ENCODE data around the gene C2CD2L.
"Not testable (repeated sequence)": the region's sequence is repeated elsewhere in the genome, so short reads cannot be mapped to it uniquely, and the experiment has no call there.

The C2CD2L gene

DNA sequence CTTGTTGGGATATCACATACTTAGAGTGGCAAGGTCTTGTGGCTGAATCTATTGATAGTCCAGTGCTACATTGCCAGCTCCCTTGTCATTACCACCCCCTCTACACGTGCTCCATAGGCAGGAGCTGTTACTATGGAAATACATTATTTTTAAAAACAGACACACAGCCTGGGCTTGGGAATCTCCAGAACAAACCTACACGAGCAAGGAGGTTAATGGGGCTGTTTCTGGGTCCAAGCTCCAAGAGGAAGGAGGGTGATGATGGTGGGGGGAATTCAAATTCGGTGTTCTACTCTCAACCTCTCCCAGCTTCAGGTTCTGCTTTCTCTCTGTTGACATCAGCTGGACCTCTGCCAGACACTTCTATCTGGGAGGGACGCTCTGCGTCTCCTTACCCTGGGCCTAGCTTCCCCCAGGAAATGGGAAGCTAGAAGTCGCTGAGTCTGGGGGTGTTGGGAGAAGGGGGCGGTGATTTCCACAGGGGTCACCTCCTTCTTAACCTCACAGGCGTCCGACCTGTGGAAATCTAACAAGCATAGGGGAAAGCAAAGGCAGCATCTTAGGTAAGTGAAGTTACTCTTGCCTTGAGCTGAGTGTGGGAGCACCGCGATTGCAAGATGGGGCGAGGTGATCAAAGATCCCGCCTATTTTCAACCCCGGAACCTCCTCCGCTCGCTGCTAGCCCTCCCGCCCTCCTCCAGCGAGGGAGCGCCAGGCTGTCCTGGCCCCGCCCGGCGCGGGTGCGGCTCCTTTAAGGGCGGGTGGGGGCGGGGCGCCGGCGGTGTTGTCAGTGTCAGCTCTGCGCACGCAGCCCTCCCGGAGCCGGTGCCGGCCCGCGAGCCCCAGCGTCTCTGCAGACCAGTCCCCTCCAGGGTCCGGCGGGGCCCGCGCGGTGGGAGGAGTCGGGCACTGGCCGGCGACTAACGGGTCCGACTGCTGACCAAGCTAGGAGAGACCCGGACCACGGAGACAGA is at the start of gene C2CD2L:
C2CD2L (plus strand) TSS at position 781 of the 974 bp plus-strand sequence. CDS start 398 bp downstream, outside the sequence.
- DNase-seq = peak; percentile 90

GRCh38 chr11:119059128-119059527 is 48.0 kb upstream of the C2CD2L start:
- DNase-seq = not testable (repeated sequence)

GRCh38 chr11:119061256-119061655 is 45.9 kb upstream of the C2CD2L start:
- DNase-seq = no peak

GRCh38 chr11:119062779-119063178 is 44.4 kb upstream of the C2CD2L start:
- DNase-seq = no peak

DNA sequence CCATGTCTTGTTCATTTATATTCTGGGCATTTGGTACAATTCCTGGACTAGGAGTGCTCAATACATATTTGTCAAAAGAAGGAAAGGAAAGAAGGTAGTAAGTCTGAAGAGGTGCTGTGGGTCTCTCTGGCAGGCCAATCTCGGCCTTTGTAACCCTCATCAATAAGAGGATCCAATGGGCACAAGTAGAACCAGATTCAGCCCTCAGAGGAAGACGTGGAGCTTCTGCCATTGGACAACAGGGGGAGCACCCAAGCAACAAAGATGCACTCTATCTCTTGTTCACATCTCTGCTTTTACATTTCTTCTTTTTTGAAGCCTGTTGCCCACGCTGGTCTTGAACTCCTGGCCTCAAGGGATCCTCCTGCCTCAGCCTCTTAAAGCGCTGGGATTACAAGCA is 41.8 kb upstream of the C2CD2L start:
- no peak for DNase-seq

GRCh38 chr11:119067371-119068222 is 39.5 kb upstream of the C2CD2L start, which contains the start of gene VPS11:
TSS of gene VPS11 (plus strand) at chr11:119067818. CDS start at chr11:119067824, 6 bp downstream.
- DNase-seq = peak; percentile 94

DNA sequence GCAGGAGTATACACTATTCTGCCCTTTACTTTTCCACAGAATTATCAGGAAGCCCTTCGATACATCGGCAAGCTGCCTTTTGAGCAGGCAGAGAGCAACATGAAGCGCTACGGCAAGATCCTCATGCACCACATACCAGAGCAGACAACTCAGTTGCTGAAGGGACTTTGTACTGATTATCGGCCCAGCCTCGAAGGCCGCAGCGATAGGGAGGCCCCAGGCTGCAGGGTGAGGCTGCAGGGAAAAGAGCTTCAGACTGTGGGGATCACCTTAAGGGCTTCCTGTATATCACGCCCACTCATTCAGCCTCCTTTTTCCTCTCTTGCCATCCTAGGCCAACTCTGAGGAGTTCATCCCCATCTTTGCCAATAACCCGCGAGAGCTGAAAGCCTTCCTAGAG is 29.3 kb upstream of the C2CD2L start:
- DNase-seq = no peak

- DNase-seq = no peak
Observed at GRCh38 chr11:119078675-119079420, 28.3 kb upstream of the C2CD2L start.

DNA sequence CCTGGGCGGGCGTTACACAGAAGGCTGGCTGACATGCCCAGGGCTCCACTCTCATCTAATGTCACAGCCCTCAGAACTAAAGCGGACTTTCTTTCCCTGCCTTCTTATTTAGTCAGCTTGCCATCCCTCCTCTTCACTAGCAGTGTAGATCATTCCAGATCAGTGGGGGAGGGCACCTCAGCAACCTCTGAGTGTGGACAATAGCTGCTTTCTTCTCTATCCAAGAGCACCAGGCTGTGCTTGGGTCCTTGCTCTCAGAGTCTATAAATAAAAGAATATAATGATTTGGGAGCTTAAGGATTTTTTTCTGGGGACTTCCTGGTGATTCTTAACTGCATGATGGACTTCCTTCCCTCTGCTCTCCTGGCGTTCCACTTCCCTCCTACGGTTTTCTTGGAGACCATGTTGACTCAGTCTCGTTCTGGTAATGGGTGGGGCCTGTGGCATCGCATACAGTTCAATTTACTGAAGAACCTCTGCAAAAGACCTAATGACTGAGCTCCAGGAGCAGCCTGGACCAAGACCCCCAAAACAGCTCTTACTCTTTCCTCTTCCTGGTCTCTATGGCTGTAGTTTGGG is 25.4 kb upstream of the C2CD2L start:
- DNase-seq = no peak

DNA sequence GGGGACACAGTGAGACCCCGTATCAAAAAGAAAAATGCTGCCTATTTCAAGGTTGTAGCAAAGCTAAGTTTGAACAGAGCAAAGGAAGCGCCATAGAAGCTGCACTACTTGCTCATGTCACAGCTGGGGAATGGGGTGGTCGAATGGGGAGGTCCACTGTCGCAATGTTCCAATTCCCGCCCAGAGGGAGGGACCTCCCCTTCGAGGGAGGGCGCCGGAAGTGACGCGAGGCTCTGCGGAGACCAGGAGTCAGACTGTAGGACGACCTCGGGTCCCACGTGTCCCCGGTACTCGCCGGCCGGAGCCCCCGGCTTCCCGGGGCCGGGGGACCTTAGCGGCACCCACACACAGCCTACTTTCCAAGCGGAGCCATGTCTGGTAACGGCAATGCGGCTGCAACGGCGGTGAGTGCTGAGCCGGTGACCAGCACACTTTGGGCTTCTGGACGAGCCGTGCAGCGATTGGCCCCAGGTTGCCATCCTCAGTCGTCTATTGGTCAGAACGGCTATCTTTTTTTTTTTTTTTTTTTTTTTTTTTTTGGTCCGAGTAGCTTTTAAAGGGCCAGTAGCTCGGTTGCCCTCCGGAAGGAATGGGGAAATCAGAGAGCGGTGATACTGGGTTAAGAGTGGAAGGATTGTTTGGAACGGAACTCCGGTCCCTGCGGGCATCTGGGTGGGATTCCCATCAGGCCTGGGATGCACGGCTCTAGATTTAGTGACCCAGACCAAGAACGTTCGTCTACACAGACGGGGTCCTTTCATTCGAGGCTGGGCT is 22.3 kb upstream of the C2CD2L start, which contains the start of gene HMBS:
HMBS (plus strand) TSS at position 219 of the 774 bp plus-strand sequence; CDS start at position 372, 153 bp downstream.
- peak; percentile 95 for DNase-seq

DNA sequence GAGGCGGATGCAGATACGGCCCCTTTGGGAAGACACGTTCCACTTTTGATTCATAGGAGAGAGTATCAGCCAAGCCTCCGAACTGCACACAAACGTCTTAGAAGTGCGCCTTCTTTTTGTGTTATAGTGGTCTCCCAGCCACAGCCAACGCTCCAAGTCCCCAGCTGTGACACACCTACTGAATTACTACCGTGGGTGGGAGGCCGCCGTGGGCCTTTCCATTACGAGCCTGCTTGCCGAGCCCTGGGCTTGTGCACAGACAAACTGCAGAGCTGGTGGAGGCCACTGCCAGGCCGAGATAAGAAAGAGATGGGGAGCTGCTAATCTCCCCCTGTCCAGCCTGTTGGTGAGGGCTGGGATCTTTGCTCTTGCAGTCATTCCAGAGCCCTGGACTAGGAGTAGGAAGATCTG is 21.7 kb upstream of the C2CD2L start:
- no peak for DNase-seq

GRCh38 chr11:119087123-119087522 is 20.0 kb upstream of the C2CD2L start:
- DNase-seq = no peak

DNA sequence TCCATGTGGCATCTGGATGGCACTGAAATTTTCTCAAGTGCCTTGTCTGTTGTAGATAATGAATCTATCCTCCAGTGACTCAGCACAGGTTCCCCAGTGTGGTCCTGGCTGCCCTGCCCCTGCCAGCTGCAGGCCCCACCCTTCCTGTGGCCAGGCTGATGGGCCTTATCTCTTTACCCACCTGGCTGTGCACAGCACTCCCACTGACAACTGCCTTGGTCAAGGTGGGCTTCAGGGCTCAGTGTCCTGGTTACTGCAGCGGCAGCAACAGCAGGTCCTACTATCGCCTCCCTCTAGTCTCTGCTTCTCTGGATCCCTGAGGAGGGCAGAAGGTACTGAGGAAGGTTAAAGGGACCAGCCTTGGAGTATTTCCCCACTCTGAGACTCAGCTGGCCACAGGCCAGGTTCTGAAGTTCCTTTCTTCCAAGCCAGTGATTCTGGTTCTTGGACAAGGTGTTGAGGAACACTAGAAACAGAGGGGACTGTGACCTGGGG is 19.4 kb upstream of the C2CD2L start:
- DNase-seq = no peak

GRCh38 chr11:119088406-119088805 is 18.7 kb upstream of the C2CD2L start:
- DNase-seq = no peak

- no peak for DNase-seq
Observed at GRCh38 chr11:119089319-119089718, 17.8 kb upstream of the C2CD2L start.

GRCh38 chr11:119091178-119091577 is 16.0 kb upstream of the C2CD2L start:
- DNase-seq = no peak

DNA sequence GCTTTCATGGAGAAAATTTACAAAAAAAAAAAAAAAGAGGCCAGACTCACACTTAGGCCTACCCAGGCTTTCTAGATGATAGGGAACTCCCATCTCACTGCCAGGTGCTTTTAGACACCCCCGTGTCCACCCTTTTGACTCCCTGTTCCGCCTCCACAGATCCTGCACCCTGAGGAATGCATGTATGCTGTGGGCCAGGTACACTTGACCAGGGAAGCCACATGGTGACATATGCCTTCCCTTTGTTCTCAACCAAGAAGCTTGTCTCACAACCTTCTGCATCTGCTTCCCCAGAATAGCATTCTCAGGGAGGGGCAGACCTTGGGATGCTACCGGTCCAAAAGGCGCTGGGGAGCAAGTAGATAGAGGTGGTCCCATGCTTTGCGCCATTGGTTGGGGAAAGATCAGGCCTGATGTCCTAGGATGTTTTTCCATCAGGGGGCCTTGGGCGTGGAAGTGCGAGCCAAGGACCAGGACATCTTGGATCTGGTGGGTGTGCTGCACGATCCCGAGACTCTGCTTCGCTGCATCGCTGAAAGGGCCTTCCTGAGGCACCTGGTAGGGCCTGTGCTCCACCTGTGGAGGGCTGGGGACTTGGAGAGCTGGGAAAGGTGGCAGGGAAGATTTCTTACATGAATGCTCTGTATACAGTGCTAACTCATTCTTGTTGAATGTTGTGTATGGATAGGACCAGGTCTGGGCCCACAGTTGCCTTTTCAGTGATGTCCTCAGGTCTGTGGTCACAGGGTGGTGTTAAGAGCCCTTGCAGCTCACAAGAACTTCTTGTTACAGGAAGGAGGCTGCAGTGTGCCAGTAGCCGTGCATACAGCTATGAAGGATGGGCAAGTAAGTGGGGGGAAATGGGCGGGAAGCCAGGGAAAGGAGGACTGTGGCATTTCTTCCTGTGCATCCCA is 14.9 kb upstream of the C2CD2L start:
- DNase-seq = peak; percentile 40

- DNase-seq = no peak
Observed at GRCh38 chr11:119092880-119093842, 14.0 kb upstream of the C2CD2L start.
